Testis (tissue), 3 donors: ENCODE data around the gene OSBPL5. TPM values are rescaled to one million over a fixed set of nuclear protein-coding genes. Genes with fewer than 3 reads are reported as not detected.

Source experiments
- DNase-seq: peaks from one replicate; pipeline ENCODE4 v3.0.0-alpha.2; 2019
- H3K27ac ChIP-seq, 2 donors: fragments of 200-600 bp; sonication (generic); one replicate each; pipeline ENCODE4 v1.5.1; 2019
- H3K27me3 ChIP-seq: fragments of 200-600 bp; sonication (generic); one replicate; pipeline ENCODE4 v1.5.1; 2019
- H3K36me3 ChIP-seq: fragments of 200-600 bp; sonication (generic); one replicate; pipeline ENCODE4 v1.5.1; 2017; ENCODE audit warnings: low read depth; ENCODE audit errors: missing control alignments
- H3K4me1 ChIP-seq: fragments of 200-600 bp; sonication (generic); one replicate; pipeline ENCODE4 v1.5.1; 2019
- H3K4me3 ChIP-seq, 2 donors: fragments of 200-600 bp; sonication (generic); one replicate each; pipeline ENCODE4 v1.5.1; 2017 to 2019
- H3K9me3 ChIP-seq: fragments of 200-600 bp; sonication (generic); one replicate; pipeline ENCODE4 v1.5.1; 2017
- POLR2A ChIP-seq: fragments of 450-650 bp; IDR thresholded peaks from one replicate; pipeline ENCODE4 v1.6.1; 2017; ENCODE audit warnings: antibody characterized with exemption, mild to moderate bottlenecking, moderate library complexity
- WGBS, 2 donors: methylation state at CpG; one replicate each; pipeline ENCODE4 v1.1.5; 2018; 5-methylcytosine and 5-hydroxymethylcytosine counted together
- intact Hi-C: fragments of 100-400 bp; cut with DNase I; formaldehyde crosslinking; loops from one replicate; pipeline ENCODE4 v1.15.1; 2023; ENCODE audit warnings: low total_unique reads
- polyA plus RNA-seq: library from polyadenylated mRNA; stranded (reverse); fragments of 350-450 nt; fragmentation: Illumina TruSeq; extraction: RNeasy Lipid Tissue Mini Kit (QIAGEN cat#74804); gene quantifications from one replicate; pipeline ENCODE4 v1.2.3, GENCODE V29; 2014; ENCODE audit warnings: low read depth, low replicate concordance; ENCODE audit not compliant: insufficient read depth
- total RNA-seq, 2 donors: library from RNA; depleted of rRNA; stranded (reverse); fragments of >200 nt; gene quantifications; one replicate each; pipeline ENCODE4 v1.2.3, GENCODE V29; 2016
- TF ChIP-seq, protein P1 (sequence below), 3 experiments: fragments of 450-650 bp in 2 of 3; fragments of 200-600 bp in 1 of 3; sonication (generic) in 1 of 3; IDR thresholded peaks; one replicate each; pipeline ENCODE4 v1.5.1; 2016 to 2019; ENCODE audit warnings: antibody characterized with exemption in 3 of 3, mild to moderate bottlenecking in 2 of 3, moderate library complexity in 1 of 3

Gene OSBPL5
- total and polyA plus RNA-seq, 3 donors from 2014 or later: 8.9 to 18.1 (median 13.2) TPM

DNA sequence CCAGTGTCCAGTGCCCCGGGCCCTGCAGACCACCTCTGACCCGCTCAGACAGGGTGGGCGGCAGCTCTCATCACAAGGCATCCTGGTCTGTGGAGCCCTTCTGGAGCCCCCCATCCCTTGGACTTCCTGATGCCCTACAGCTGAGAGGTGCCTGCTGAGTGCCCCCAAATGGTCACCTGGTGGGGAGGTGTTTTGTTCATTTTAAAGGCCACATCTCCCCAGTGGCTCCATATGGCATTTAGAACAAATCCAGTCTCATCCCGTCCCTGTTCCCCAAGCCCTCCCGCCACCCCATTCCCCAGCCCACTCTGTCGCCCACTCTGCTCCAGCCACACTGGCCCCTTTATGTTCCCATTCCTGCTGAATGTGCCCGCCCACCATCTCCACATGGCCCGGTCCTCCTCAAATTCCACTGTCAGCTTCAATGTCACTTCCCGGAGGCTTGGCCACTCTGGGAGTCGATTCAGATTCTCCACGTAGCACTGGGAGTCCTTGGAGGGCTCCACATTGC is 32.8 kb downstream of the OSBPL5 start:
- no peak for DNase-seq

DNA sequence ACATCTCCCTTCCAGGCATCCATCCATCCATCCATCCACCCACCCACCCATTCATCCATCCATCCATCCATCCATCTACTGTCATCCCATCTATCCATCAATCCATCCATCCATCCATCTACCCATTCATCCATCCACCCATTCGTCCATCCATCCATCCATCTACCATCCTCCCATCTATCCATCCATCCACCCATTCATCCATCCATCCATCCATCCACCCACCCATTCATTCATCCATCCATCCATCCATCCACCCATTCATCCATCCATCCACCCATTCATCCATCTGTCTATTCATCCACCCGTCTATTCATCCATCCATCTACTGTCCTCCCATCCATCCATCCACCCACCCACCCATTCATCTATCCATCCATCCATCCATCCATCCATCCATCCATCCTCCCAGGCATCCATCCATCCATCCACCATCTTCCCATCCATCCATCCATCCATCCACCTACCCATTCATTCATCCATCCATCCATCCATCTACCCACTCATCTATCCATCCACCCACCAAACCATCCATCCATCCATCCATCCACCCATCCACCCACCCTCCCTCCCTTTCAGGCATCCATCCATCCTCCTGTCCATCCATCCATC is 33.7 kb downstream of the OSBPL5 start:
- Histone ChIP-seq H3K4me1 (peaks cover 7% of the 10 kb centered on the region), H3K9me3 (no peaks in the 10 kb centered on the region), H3K36me3 (no peaks in the 10 kb centered on the region), H3K27me3 (no peaks in the 10 kb centered on the region), H3K27ac (no peak overlapping the region), H3K4me3 (no peak overlapping the region)
- 92 to 98% methylated on average over 2 of the region's 2 CpGs for WGBS, 2 donors
- no peak for DNase-seq
- intact Hi-C loops: no loop called here
- TF ChIP-seq, protein P1, sequence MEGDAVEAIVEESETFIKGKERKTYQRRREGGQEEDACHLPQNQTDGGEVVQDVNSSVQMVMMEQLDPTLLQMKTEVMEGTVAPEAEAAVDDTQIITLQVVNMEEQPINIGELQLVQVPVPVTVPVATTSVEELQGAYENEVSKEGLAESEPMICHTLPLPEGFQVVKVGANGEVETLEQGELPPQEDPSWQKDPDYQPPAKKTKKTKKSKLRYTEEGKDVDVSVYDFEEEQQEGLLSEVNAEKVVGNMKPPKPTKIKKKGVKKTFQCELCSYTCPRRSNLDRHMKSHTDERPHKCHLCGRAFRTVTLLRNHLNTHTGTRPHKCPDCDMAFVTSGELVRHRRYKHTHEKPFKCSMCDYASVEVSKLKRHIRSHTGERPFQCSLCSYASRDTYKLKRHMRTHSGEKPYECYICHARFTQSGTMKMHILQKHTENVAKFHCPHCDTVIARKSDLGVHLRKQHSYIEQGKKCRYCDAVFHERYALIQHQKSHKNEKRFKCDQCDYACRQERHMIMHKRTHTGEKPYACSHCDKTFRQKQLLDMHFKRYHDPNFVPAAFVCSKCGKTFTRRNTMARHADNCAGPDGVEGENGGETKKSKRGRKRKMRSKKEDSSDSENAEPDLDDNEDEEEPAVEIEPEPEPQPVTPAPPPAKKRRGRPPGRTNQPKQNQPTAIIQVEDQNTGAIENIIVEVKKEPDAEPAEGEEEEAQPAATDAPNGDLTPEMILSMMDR (IDR thresholded peaks at IDR 0.05): no peak
- no peak for TF ChIP-seq POLR2A

More for the DNA sequence above, 32.8 kb downstream of the OSBPL5 start:
- H3K27me3 ChIP-seq: no peaks in the 10 kb centered on the region
- TF ChIP-seq POLR2A: no peak
- TF ChIP-seq, protein P1 (IDR thresholded peaks at IDR 0.05): no peak
- no peaks in the 10 kb centered on the region for H3K9me3 ChIP-seq
- WGBS, 2 donors: 78 to 90% methylated on average over 8 to 11 of the region's 11 CpGs
- intact Hi-C loops: no loop called here
- H3K36me3 ChIP-seq: no peaks in the 10 kb centered on the region
- no peak overlapping the region for H3K4me3 ChIP-seq
- H3K4me1 ChIP-seq: peaks cover 7% of the 10 kb centered on the region
- H3K27ac ChIP-seq: no peak overlapping the region

DNA sequence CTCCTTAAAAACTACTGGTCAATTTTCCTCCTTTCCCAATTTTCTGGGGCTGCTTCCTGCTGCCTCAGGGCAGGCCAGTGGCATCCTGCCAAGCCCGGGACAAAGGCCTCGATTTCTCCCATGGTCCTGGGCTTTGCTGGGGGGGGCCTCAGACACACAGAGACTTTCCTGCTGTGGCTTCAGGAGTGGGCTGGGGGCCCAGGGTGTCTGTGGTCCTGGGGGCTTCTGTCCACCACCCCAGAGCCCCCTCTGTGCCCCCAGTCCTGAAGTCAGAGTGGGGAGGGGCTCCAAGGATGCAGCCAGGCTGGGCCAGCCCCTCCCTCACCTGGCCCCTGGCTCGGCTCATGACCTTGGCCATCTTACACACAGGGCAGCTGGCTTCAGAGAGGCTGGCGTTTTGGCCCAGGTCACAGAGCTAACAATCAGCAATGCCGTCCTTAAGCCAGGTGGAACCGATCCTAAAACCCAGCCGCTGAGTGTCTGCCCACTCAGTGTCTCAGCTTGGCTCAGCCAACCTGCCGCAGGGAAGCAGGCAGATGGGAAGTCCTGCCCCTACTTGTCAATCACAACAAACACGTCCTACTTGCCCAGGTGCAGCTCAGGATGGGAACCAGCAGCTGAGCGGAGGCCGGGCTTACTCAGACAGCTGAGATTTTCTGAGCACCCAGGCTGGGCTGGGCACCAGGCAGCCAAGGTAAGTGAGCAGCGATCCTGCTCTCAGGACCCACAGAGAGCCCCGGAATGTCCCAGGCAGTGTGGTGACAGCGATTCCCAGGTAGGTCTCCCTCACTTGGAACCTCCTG is 34.6 kb downstream of the OSBPL5 start:
- Histone ChIP-seq H3K27me3 (no peaks in the 10 kb centered on the region), H3K4me1 (peaks cover 7% of the 10 kb centered on the region), H3K27ac (no peak overlapping the region), H3K4me3 (no peak overlapping the region), H3K9me3 (no peaks in the 10 kb centered on the region), H3K36me3 (no peaks in the 10 kb centered on the region)
- no peak for DNase-seq
- intact Hi-C loops: no loop called here
- WGBS, 2 donors: 77 to 87% methylated on average over 8 to 14 of the region's 14 CpGs
- no peak for TF ChIP-seq POLR2A
- TF ChIP-seq, protein P1 (IDR thresholded peaks at IDR 0.05): no peak

DNA sequence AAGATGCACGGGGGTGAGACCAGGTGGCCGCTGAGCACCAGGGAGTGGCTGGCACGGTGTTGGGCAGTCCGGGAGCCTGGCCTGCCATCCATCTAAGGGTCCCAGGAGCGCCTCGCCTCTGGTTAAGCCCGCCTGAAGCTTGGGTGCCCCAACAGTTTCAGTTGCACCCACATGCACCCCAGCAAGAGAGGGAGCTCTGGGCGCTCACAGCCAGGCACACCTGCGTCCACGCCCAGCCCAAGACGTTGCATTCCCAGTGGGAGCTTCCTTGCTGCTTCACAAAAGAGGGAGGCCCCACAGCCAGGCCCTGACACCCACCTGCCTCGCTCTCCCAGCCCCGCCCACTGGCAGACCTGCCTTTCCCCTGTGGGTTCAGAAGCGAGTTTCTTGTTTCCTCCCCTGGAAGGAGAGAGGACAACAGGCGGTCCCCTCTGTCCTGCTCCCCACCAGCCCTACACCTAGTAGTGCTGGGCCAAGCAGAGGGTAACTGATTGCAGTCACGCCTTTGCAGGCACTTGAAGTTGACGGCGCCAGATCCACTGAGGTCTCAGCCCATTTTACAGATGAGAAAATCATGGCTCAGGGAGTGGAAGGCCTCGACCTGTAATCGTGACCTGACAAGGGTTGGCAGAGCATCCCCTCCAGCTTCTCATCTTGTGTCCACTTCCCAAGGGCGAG is 35.4 kb downstream of the OSBPL5 start:
- intact Hi-C loops: no loop called here
- DNase-seq: no peak
- H3K4me3 ChIP-seq: no peak overlapping the region
- no peaks in the 10 kb centered on the region for H3K9me3 ChIP-seq
- H3K36me3 ChIP-seq: no peaks in the 10 kb centered on the region
- no peaks in the 10 kb centered on the region for H3K27me3 ChIP-seq
- H3K27ac ChIP-seq: no peak overlapping the region
- WGBS, 2 donors: 87 to 89% methylated on average over 11 to 21 of the region's 21 CpGs
- H3K4me1 ChIP-seq: peaks cover 7% of the 10 kb centered on the region
- TF ChIP-seq POLR2A: no peak
- TF ChIP-seq, protein P1 (IDR thresholded peaks at IDR 0.05): no peak
